ENCODE measurements around the gene PGAP2. TPM values are rescaled to one million over a fixed set of nuclear protein-coding genes. Genes with fewer than 3 reads are reported as not detected.
"Not testable (repeated sequence)": the region's sequence is repeated elsewhere in the genome, so short reads cannot be mapped to it uniquely, and the experiment has no call there.

PGAP2 gene
- total RNA-seq, 1 donor from 2014 or later = 43.1 TPM

DNA sequence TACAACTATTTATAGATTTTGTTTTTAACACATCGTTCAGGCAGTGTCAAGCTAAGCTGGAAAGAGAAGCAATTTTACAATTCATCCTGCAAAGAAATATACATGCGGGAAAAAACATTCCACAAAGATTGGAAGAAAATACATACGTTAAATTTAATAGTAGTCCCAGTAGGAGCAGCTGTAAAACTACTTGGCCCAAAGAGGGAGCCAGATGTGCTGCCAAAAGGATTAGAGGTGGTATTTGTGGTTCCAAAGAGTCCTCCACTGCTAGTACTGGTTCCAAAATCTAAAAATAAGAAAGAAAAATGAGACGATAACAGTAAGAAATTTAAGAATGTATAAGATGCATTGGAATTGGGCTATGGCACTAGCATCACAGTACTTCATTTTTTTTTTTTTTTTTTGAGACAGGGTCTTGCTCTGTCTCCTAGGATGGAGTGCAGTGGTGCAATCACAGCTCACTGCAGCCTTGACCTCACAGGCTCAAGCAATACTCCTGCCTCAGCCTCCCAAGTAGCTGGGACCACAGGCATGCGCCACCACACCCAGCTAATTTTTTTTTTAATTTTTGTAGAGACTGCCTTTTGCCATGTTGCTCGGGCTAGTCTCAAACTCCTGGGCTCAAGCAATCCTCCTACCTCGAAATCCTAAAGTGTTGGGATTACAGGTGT, 32.5 kb upstream of the PGAP2 start:
- Mint-ChIP-seq H3K9me3 (no peaks in the 10 kb centered on the region), H3K36me3 (peaks cover 30% of the 10 kb centered on the region), H3K4me3 (no peak overlapping the region), H3K4me1 (ENCODE audit: unreplicated experiment) (no peaks in the 10 kb centered on the region), H3K27ac (no peak overlapping the region), H3K27me3 (no peaks in the 10 kb centered on the region)
- TF ChIP-seq, protein P1, sequence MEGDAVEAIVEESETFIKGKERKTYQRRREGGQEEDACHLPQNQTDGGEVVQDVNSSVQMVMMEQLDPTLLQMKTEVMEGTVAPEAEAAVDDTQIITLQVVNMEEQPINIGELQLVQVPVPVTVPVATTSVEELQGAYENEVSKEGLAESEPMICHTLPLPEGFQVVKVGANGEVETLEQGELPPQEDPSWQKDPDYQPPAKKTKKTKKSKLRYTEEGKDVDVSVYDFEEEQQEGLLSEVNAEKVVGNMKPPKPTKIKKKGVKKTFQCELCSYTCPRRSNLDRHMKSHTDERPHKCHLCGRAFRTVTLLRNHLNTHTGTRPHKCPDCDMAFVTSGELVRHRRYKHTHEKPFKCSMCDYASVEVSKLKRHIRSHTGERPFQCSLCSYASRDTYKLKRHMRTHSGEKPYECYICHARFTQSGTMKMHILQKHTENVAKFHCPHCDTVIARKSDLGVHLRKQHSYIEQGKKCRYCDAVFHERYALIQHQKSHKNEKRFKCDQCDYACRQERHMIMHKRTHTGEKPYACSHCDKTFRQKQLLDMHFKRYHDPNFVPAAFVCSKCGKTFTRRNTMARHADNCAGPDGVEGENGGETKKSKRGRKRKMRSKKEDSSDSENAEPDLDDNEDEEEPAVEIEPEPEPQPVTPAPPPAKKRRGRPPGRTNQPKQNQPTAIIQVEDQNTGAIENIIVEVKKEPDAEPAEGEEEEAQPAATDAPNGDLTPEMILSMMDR (conservative IDR thresholded peaks at IDR 0.05) = no peak
- no peak for DNase-seq (ENCODE audit: extremely low spot score, unreplicated experiment)

DNA sequence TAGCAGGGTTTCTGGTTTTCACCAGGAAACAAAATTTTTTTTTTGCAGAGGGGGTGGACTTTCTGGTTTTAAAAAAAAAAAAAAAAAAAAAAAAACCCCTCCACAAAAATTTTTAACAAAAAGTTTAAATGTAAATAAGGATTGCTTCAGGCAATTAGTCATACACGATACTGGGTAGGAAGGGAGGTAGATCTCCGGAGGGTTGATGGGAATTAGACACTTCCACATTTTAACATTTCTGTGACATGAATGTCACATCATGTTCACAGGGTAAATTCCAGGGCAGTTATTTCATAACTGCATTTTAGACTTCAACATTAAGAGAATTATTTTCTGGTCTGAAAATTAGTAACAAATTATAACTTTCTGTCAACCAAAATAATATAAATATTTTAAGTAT, 26.9 kb upstream of the PGAP2 start:
- H3K27me3 Mint-ChIP-seq = no peaks in the 10 kb centered on the region
- H3K9me3 Mint-ChIP-seq = no peaks in the 10 kb centered on the region
- TF ChIP-seq, protein P1 (conservative IDR thresholded peaks at IDR 0.05) = no peak
- no peak for DNase-seq (ENCODE audit: extremely low spot score, unreplicated experiment)
- H3K4me3 Mint-ChIP-seq = no peak overlapping the region
- peaks cover 27% of the 10 kb centered on the region for H3K36me3 Mint-ChIP-seq
- peak overlapping the region; percentile 75 for H3K27ac Mint-ChIP-seq
- H3K4me1 Mint-ChIP-seq (ENCODE audit: unreplicated experiment) = peaks cover 5% of the 10 kb centered on the region

DNA sequence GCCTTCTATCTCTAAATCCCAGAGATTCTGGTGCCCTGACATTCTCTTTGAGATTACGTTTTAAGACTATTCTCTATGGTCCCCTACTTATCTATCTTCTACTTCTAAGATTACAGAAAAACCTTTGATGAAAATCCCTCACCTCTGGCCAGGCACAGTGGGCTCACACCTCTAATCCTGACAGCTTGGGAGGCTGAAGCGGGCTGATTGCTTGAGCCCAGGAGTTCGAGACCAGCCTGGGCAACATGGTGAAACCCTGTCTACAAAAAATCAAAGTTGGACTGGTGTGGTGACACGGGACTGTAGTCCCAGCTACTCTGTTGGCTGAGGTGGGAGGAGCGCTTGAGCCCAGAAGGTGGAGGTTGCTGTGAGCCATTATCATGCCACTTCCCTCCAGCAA, 25.4 kb upstream of the PGAP2 start:
- no peaks in the 10 kb centered on the region for H3K9me3 Mint-ChIP-seq
- H3K4me3 Mint-ChIP-seq = no peak overlapping the region
- H3K27ac Mint-ChIP-seq = peak overlapping the region; percentile 51

DNA sequence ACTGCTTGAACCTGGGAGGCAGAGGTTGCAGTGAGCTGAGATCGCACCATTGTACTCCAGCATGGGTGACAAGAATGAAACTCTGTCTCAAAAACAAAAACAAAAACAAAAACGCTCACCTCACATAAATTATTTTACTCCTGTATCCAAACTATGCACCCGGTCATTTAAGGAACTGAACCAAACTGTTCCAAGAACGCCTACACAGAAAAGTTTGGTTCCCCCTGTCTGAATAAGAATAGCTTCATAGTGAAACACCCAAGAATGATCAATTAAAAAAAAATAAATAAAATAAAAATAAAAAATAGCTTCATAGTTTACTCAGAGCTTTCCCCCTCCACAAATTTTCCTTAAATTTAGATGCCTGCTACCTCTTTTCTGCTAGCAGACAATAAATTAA, 24.7 kb upstream of the PGAP2 start:
- TF ChIP-seq, protein P1 (conservative IDR thresholded peaks at IDR 0.05) = no peak
- Mint-ChIP-seq H3K4me1 (ENCODE audit: unreplicated experiment) (peaks cover 10% of the 10 kb centered on the region), H3K4me3 (no peak overlapping the region), H3K36me3 (peaks cover 18% of the 10 kb centered on the region), H3K27ac (no peak overlapping the region), H3K27me3 (no peaks in the 10 kb centered on the region), H3K9me3 (no peaks in the 10 kb centered on the region)
- no peak for DNase-seq (ENCODE audit: extremely low spot score, unreplicated experiment)

More for the DNA sequence above, 25.4 kb upstream of the PGAP2 start:
- Mint-ChIP-seq H3K4me1 (ENCODE audit: unreplicated experiment) (peaks cover 10% of the 10 kb centered on the region), H3K36me3 (peaks cover 24% of the 10 kb centered on the region), H3K27me3 (no peaks in the 10 kb centered on the region)
- TF ChIP-seq, protein P1 (conservative IDR thresholded peaks at IDR 0.05) = no peak
- no peak for DNase-seq (ENCODE audit: extremely low spot score, unreplicated experiment)

DNA sequence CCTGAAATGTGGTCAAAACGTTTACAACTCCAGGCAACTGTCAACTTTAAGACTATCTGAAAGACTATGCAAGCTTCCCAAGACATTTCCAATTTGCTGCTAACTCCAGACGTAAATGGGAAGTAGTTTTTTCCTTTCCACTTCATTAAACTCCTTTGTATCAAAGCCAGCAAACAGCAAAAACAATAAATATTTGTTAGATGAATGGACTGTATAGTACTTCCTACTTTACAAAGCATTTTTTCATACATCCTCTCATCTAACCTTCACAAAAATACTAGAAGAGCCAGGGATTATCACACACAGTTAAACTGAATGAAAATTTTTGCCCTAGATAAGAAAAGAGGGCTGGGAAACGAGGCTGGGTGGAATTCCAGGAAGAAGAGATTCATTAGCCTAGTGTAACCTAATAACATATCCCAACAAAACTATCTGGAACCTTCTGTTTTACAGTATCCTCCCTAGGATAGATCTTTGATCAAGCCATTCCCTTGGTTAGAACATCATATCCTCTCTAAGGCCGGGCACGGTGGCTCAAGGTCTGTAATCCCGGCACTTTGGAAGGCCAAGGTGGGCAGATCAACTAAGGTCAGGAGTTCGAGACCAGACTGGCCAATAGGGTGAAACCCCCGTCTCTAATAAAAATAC, 21.5 kb upstream of the PGAP2 start:
- H3K9me3 Mint-ChIP-seq = no peaks in the 10 kb centered on the region
- no peaks in the 10 kb centered on the region for H3K27me3 Mint-ChIP-seq
- TF ChIP-seq, protein P1 (conservative IDR thresholded peaks at IDR 0.05) = no peak
- peaks cover 15% of the 10 kb centered on the region for H3K36me3 Mint-ChIP-seq
- no peak overlapping the region for H3K27ac Mint-ChIP-seq
- H3K4me3 Mint-ChIP-seq = no peak overlapping the region
- DNase-seq (ENCODE audit: extremely low spot score, unreplicated experiment) = no peak
- H3K4me1 Mint-ChIP-seq (ENCODE audit: unreplicated experiment) = peaks cover 6% of the 10 kb centered on the region

DNA sequence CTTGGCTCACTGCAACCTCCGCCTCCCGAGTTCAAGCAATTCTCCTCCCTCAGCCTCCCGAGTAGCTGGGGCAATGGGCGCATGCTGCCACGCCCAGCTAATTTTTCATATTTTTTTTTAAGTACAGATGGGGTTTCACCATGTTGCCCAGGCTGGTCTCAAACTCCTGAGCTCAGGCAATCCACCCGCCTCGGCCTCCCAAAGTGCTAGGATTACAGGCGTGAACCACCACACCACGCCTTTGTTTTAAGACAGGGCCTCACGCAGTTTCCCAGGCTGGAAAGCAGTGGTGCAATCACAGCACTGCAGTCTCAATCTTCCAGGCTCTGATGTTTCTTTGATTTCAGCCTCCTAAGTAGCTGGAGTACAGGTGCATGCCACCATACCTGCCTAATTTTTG, 14.0 kb upstream of the PGAP2 start:
- H3K27me3 Mint-ChIP-seq; H3K4me3 Mint-ChIP-seq; H3K9me3 Mint-ChIP-seq; DNase-seq (ENCODE audit: extremely low spot score, unreplicated experiment): not testable (repeated sequence)
- Mint-ChIP-seq H3K27ac (peak overlapping the region; percentile 31), H3K4me1 (ENCODE audit: unreplicated experiment) (peaks cover 21% of the 10 kb centered on the region), H3K36me3 (peaks cover 18% of the 10 kb centered on the region)

Measured in type B pancreatic cell (in vitro differentiated cells).